ENCODE data around the gene NEK7.

Gene NEK7

GRCh38 chr1:198352975-198353695 lies 196.3 kb downstream of the NEK7 start:
- H3K79me2 ChIP-seq (ENCODE audit: low read length) = no peaks in the 10 kb centered on the region
- peak overlapping the region; percentile 85 for H3K4me2 ChIP-seq (ENCODE audit: low read length)
- no peaks in the 10 kb centered on the region for H3K36me3 ChIP-seq (replicated peaks; ENCODE audit: low read depth, low read length)
- no peaks in the 10 kb centered on the region for H4K20me1 ChIP-seq (ENCODE audit: insufficient read depth, low read length)
- peaks cover 36% of the 10 kb centered on the region for H3K4me1 ChIP-seq (ENCODE audit: low read length)
- peak overlapping the region; percentile 90 for H3K27ac ChIP-seq (ENCODE audit: low read length)
- peak overlapping the region; percentile 65 for H3K4me3 ChIP-seq (ENCODE audit: low read length)
- H3K9ac ChIP-seq (ENCODE audit: low read length) = peak overlapping the region; percentile 46
- no peaks in the 10 kb centered on the region for H3K9me3 ChIP-seq (ENCODE audit: insufficient read depth, low read length)
- H2AFZ ChIP-seq (ENCODE audit: low read depth, low read length) = no peak overlapping the region
- peaks cover 35% of the 10 kb centered on the region for H3K27me3 ChIP-seq (ENCODE audit: low read depth, low read length)
- no peak for TF ChIP-seq CTCF (IDR thresholded peaks at IDR 0.05; ENCODE audit: low read depth, low read length)
- no peak for TF ChIP-seq EZH2phosphoT487 (IDR thresholded peaks at IDR 0.05; ENCODE audit: low read depth)

DNA sequence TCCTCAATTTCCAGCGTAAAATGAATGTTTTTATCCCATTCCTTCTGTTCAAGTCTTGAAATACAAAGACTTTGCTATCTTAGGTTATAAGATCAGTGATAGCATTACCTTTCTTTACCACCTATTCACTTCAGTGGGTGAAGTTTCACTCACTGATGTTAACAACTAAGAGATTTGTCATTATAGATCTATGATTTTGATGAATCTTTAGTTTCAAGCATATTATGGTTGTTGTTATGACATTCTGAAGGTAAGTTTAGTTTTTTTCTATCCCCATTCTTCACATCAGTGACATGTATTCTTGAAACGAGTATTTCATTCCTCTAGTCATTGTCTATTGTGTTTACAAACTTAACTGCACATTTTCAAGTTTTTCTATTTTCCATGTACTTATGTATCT lies 201.1 kb downstream of the NEK7 start:
- Histone ChIP-seq H3K9ac (ENCODE audit: low read length) (no peak overlapping the region), H3K27ac (ENCODE audit: low read length) (no peak overlapping the region), H3K4me1 (ENCODE audit: low read length) (peaks cover 20% of the 10 kb centered on the region), H3K4me3 (ENCODE audit: low read length) (no peak overlapping the region), H4K20me1 (ENCODE audit: insufficient read depth, low read length) (no peaks in the 10 kb centered on the region), H3K9me3 (ENCODE audit: insufficient read depth, low read length) (no peaks in the 10 kb centered on the region), H3K36me3 (replicated peaks; ENCODE audit: low read depth, low read length) (no peaks in the 10 kb centered on the region), H3K27me3 (ENCODE audit: low read depth, low read length) (peaks cover 70% of the 10 kb centered on the region), H3K79me2 (ENCODE audit: low read length) (no peaks in the 10 kb centered on the region), H2AFZ (ENCODE audit: low read depth, low read length) (no peak overlapping the region), H3K4me2 (ENCODE audit: low read length) (no peak overlapping the region)
- TF ChIP-seq EZH2phosphoT487 (IDR thresholded peaks at IDR 0.05; ENCODE audit: low read depth) = no peak

DNA sequence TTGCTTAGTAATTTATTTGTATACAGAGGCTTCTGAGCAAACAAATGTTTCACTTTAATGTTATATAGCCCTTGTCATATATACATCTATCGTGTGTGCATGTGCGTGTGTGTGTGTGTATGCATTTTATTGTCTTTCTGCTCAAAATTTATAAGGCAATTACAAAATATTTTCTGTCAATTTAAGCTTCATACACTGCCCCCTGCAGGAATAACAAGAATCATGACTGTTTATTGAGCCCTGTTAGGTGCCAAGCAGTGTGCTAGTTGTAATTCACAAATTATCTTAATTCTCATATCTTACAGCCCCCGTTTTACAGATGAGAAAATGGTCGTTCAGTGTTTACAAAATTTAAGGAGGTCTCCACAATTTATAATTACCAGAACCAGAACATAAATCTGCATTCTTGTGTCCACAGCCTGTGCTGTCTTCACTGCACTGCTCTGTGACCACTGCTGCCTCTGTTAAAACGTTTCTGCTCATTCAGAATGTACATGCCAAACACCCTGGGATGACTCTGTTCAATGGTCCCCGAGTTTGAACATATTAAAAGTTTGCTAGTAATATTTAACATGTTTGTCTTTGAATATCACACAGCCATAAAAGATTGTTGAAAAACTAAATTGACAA lies 202.3 kb downstream of the NEK7 start:
- no peaks in the 10 kb centered on the region for H3K9me3 ChIP-seq (ENCODE audit: insufficient read depth, low read length)
- no peak overlapping the region for H3K4me3 ChIP-seq (ENCODE audit: low read length)
- no peak overlapping the region for H2AFZ ChIP-seq (ENCODE audit: low read depth, low read length)
- H4K20me1 ChIP-seq (ENCODE audit: insufficient read depth, low read length) = no peaks in the 10 kb centered on the region
- H3K4me1 ChIP-seq (ENCODE audit: low read length) = peaks cover 18% of the 10 kb centered on the region
- H3K4me2 ChIP-seq (ENCODE audit: low read length) = no peak overlapping the region
- H3K79me2 ChIP-seq (ENCODE audit: low read length) = no peaks in the 10 kb centered on the region
- no peak overlapping the region for H3K27ac ChIP-seq (ENCODE audit: low read length)
- no peaks in the 10 kb centered on the region for H3K36me3 ChIP-seq (replicated peaks; ENCODE audit: low read depth, low read length)
- no peak overlapping the region for H3K9ac ChIP-seq (ENCODE audit: low read length)
- TF ChIP-seq EZH2phosphoT487 (IDR thresholded peaks at IDR 0.05; ENCODE audit: low read depth) = no peak
- TF ChIP-seq CTCF (IDR thresholded peaks at IDR 0.05; ENCODE audit: low read depth, low read length) = peak; percentile 86
- peaks cover 77% of the 10 kb centered on the region for H3K27me3 ChIP-seq (ENCODE audit: low read depth, low read length)

GRCh38 chr1:198360208-198360729 lies 203.5 kb downstream of the NEK7 start:
- no peak for TF ChIP-seq EZH2phosphoT487 (IDR thresholded peaks at IDR 0.05; ENCODE audit: low read depth)
- no peak for TF ChIP-seq CTCF (IDR thresholded peaks at IDR 0.05; ENCODE audit: low read depth, low read length)
- H3K9ac ChIP-seq (ENCODE audit: low read length) = no peak overlapping the region
- H3K27ac ChIP-seq (ENCODE audit: low read length) = no peak overlapping the region
- H3K4me1 ChIP-seq (ENCODE audit: low read length) = peaks cover 13% of the 10 kb centered on the region
- H3K27me3 ChIP-seq (ENCODE audit: low read depth, low read length) = peaks cover 82% of the 10 kb centered on the region
- H3K79me2 ChIP-seq (ENCODE audit: low read length) = no peaks in the 10 kb centered on the region
- no peaks in the 10 kb centered on the region for H3K36me3 ChIP-seq (replicated peaks; ENCODE audit: low read depth, low read length)
- H2AFZ ChIP-seq (ENCODE audit: low read depth, low read length) = no peak overlapping the region
- no peak overlapping the region for H3K4me3 ChIP-seq (ENCODE audit: low read length)
- H3K4me2 ChIP-seq (ENCODE audit: low read length) = no peak overlapping the region
- H4K20me1 ChIP-seq (ENCODE audit: insufficient read depth, low read length) = no peaks in the 10 kb centered on the region
- no peaks in the 10 kb centered on the region for H3K9me3 ChIP-seq (ENCODE audit: insufficient read depth, low read length)

All from OCI-LY3 (cell line).